Right atrium auricular region (tissue), 2 donors: ENCODE measurements around the gene PPP2R2C. TPM values are rescaled to one million over a fixed set of nuclear protein-coding genes. Genes with fewer than 3 reads are reported as not detected.

Source experiments
- DNase-seq: peaks from one replicate; pipeline ENCODE4 v3.0.0-alpha.2; 2019; ENCODE audit warnings: low spot score
- H3K27ac ChIP-seq, 2 donors: fragments of 200-600 bp; sonication (generic); 1 replicate in 1 of 2; 2 replicates in 1 of 2; pipeline ENCODE4 v1.5.1; 2016 to 2019
- H3K27me3 ChIP-seq, 2 donors: fragments of 200-600 bp; sonication (generic); one replicate each; pipeline versions ENCODE4 v1.5.1 to v1.6.0; 2017 to 2019
- H3K36me3 ChIP-seq: fragments of 200-600 bp; sonication (generic); one replicate; pipeline ENCODE4 v1.5.1; 2016
- H3K4me1 ChIP-seq, 2 donors: fragments of 200-600 bp; sonication (generic); one replicate each; pipeline versions ENCODE4 v1.5.1 to v1.6.0; 2017 to 2019
- H3K4me3 ChIP-seq, 2 donors: fragments of 200-600 bp; sonication (generic); 1 replicate in 1 of 2; 2 replicates in 1 of 2; pipeline ENCODE4 v1.5.1; 2017 to 2019; ENCODE audit warnings: mild to moderate bottlenecking in 1 of 2, moderate library complexity in 1 of 2
- H3K9me3 ChIP-seq, 2 donors: fragments of 200-600 bp; sonication (generic); one replicate each; pipeline ENCODE4 v1.5.1; 2019
- CTCF ChIP-seq, 2 donors: fragments of 200-600 bp; sonication (generic); IDR thresholded peaks; one replicate each; pipeline ENCODE4 v1.5.1; 2019; ENCODE audit warnings: antibody characterized with exemption in 2 of 2
- total RNA-seq, 2 donors: library from RNA; depleted of rRNA; stranded (reverse); fragments of >200 nt; gene quantifications; one replicate each; pipeline ENCODE4 v1.1.0, GENCODE V29; 2016

Gene PPP2R2C
- total RNA-seq, 2 donors from 2014 or later: 4.6 to 5.7 TPM

GRCh38 chr4:6341696-6342095 lies 130.7 kb downstream of the PPP2R2C start:
- Histone ChIP-seq H3K4me1 (peaks cover 0 to 6% of the 10 kb centered on the region in 2 donors), H3K9me3 (no peaks in the 10 kb centered on the region), H3K36me3 (no peaks in the 10 kb centered on the region), H3K4me3 (no peak overlapping the region), H3K27me3 (no peaks in the 10 kb centered on the region), H3K27ac (no peak overlapping the region)
- TF ChIP-seq CTCF (IDR thresholded peaks at IDR 0.05): no peak
- no peak for DNase-seq

DNA sequence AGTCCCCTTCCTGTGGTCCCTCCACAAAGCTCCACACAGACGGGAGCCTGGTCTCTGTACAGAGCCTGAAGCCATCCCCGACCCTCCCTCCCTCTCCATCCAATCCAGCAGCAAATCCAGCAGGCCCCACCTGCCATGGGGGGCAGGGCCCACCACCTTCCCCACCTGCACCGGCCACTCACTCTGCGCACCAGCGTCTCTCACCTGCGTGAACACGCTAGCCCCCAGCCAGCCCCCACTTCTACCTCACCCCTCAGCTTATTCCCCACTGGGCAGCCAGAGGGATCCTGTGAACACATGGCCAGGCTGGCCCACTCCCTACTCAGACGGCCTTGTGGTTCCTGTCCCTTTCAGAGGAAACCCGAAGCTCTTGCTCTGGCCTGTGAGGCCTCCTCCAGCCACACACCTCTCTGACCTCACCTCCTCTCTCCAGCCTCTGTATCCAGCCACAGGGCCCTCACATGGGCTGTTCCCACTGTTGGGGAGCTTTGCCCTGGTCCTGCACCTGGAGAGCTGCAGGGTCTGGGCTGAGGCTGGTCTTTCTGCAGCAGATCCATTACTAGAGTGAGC lies 131.9 kb downstream of the PPP2R2C start:
- Histone ChIP-seq H3K27ac (no peak overlapping the region), H3K4me3 (no peak overlapping the region), H3K36me3 (no peaks in the 10 kb centered on the region), H3K27me3 (no peaks in the 10 kb centered on the region), H3K4me1 (peaks cover 0 to 6% of the 10 kb centered on the region in 2 donors), H3K9me3 (no peaks in the 10 kb centered on the region)
- no peak for DNase-seq
- TF ChIP-seq CTCF (IDR thresholded peaks at IDR 0.05): no peak

GRCh38 chr4:6339818-6340445 lies 132.5 kb downstream of the PPP2R2C start:
- Histone ChIP-seq H3K27ac (no peak overlapping the region), H3K36me3 (no peaks in the 10 kb centered on the region), H3K27me3 (no peaks in the 10 kb centered on the region), H3K4me1 (peaks cover 0 to 6% of the 10 kb centered on the region in 2 donors), H3K9me3 (no peaks in the 10 kb centered on the region), H3K4me3 (no peak overlapping the region)
- TF ChIP-seq CTCF (IDR thresholded peaks at IDR 0.05): no peak
- DNase-seq: no peak

DNA sequence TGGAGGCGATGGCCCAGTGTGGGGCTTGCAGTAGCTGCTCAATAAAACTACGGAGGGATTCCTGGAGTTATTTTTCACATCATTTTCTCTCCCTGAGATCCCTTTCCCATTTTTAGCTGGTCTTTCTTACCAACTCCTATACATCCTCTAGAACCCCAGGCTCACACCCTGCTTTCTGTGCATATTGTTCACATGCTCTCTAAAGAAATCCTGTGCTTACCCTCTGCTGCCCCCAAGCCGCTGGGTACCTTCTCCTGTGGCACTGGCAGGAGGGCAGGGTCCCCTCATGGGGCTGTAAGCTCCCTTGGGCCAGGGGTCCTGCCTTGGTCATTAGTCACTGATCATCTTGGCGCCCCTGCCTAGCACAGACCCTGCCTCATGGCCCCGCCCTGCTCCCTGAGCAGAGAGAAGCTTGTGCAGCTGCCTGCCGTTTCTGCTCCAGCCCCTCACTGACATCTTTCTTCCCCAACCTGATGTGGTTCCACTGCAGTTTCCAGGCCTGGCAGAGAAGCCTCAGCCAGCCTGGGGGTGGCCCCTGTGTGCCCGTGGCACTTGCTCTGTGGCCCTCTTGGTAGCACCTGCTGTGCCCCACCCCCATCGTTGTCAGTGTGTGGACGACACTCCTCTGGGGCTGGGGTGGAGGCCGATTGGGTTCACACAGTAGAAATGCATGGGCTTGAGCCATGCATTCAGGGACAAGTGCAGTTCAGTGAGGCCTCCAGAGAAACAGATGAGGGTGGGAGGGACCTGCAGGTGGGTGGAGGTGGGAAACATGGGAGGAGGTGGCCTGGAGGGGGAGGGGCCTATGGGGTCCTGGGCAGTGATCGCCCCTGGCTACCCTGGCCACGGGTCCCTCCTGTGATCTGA lies 133.2 kb downstream of the PPP2R2C start:
- H3K9me3 ChIP-seq: no peaks in the 10 kb centered on the region
- H3K27me3 ChIP-seq: no peaks in the 10 kb centered on the region
- H3K27ac ChIP-seq: no peak overlapping the region
- H3K4me3 ChIP-seq: no peak overlapping the region
- no peak for DNase-seq
- peaks cover 0 to 6% of the 10 kb centered on the region in 2 donors for H3K4me1 ChIP-seq
- TF ChIP-seq CTCF (IDR thresholded peaks at IDR 0.05): no peak
- H3K36me3 ChIP-seq: no peaks in the 10 kb centered on the region

DNA sequence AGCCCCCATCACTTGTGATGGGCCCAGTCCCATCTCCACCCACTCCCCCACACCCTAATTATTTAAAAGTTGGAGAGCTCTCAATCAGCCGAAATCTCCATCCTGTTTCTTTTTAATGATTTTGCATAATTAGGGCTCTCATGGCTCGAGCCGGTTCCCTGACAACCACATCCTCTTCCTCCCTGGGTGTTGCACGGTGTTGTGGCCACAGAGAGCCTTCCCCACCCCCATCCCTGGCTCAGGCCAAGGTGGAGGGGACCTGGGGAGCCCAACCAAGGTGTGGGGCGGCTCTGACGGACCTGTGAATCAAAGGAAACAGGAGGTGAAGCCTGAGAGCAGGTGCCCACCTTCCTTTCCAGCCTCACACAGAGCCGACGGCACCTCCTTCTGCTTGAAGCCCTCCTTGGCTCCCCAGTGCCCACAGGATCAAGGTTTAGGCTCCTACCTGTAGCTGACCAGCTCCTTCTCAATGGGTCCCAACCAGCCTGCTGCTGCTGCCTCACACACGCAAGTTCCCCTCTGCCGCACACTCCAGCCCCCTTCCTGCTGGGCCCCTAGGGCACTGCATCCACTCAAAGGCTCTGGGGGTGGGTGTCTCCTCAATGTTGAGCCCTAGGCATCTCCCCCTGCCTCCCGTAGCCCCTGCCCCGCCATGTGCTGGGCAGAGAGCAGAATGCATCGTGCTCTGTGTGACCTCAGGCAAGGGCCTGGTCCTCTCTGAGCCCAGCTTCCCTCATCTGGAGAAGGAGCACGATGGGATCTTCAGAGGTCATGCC lies 134.1 kb downstream of the PPP2R2C start:
- Histone ChIP-seq H3K4me1 (peaks cover 0 to 6% of the 10 kb centered on the region in 2 donors), H3K27me3 (no peaks in the 10 kb centered on the region), H3K9me3 (no peaks in the 10 kb centered on the region), H3K4me3 (no peak overlapping the region), H3K36me3 (no peaks in the 10 kb centered on the region), H3K27ac (no peak overlapping the region)
- no peak for TF ChIP-seq CTCF (IDR thresholded peaks at IDR 0.05)
- DNase-seq: no peak
